ENCODE results near the gene IGIP.

IGIP gene

DNA sequence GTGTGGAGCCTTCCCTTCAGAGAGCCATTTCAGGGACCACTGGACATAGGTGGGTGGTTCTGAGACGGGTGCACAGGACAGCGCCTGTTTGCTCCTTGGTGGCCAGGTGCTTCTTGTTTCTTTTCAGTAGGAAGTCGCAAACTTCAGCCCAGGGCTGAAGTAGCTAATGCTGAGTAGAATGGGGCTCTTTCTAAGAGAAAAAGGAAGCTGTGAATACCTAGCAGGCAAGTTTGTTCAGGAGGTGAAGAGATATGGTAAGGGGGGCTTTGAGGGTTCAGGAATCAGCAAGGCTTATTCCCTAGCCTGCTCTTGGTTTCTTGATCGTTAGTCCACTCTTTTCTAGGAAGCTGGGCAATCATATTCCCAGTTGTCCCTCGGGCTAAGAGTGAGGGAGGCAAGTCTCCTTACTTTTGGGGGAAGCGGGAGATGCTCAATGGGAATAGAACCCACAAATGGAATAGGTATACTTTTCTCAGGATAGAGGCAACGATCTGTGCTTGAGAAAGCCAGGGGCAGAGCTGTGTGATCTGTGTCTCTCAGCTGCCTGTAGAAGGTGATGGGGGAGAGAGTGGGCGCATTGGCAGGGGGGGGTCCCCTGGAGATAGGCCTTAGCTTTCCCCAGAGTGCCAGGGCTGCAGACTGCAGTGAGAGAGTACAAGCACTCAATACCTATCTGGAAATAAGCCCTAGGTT lies 13.7 kb upstream of the IGIP start:
- DNase-seq = no peak

DNA sequence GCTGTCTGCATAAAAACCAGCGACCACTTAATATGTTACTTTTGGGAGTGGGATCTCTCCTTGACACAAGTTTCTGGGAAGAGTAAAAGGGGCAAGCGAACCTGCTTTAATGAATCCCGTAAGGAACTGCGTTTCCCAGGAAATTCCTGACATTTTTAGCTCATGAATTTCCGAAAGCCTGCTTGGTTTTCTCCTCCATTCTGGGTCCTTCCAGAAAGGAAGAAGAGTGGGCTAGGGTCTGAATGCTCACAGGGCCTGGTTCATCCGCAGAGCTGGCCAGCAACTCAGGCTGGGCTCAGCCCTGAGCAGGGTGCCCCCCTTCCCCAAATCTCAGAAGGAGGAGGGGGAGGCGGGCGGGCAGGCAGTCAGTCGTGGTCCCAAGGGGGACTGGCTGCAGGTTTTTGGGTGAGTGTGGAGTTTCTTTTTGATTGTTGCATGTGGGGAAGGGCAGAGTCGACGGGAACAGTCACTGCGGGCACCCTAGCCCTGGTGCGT lies 13.0 kb upstream of the IGIP start:
- no peak for DNase-seq

GRCh38 chr5:140113180-140113698 lies 12.5 kb upstream of the IGIP start:
- DNase-seq = no peak

- DNase-seq = peak; percentile 98
Observed at GRCh38 chr5:140113699-140114263, 12.0 kb upstream of the IGIP start, which contains the start of gene PURA. Gene PURA (plus strand): TSS chr5:140114109. CDS start chr5:140114182, 73 bp downstream.

GRCh38 chr5:140114341-140115185 lies 11.2 kb upstream of the IGIP start:
- DNase-seq = peak; percentile 29

- no peak for DNase-seq
Observed at GRCh38 chr5:140115186-140115500, 10.6 kb upstream of the IGIP start.

GRCh38 chr5:140116716-140117115 lies 9.0 kb upstream of the IGIP start:
- DNase-seq = no peak

GRCh38 chr5:140117523-140117922 lies 8.2 kb upstream of the IGIP start:
- no peak for DNase-seq

GRCh38 chr5:140118302-140118936 lies 7.3 kb upstream of the IGIP start:
- DNase-seq = no peak

DNA sequence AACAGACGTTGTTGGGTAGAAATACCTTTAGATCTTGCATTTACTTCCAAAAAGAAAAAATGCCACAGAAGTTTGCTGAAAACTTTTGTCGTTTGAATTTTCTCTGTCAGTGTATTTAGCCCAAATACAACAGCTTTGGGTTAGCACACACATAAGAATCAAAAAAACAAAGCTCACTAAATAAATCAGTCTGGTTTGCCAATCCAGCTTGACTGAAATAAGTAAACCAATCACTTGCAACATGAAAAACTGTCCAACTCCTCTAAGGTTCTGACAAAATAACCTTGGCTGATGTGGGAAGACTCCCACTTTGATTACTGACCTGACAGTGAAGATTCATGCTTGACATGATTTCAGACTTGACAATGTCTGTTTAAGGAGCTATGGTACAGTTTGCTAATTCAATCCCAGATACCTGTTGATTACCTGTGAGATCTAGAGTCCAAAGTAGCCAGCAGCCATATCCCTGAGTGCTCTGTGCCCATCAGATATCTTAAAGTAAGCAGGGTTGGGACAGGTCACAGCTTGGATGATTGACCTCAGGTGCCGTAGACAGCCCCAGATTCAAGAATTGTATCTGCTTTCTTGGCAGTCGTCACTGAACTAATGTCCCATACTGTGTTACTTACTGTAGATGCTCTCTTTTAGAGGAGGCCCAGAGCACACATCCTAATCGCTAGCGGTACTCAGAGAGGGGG lies 727 bp downstream of the IGIP start:
- no peak for DNase-seq

DNA sequence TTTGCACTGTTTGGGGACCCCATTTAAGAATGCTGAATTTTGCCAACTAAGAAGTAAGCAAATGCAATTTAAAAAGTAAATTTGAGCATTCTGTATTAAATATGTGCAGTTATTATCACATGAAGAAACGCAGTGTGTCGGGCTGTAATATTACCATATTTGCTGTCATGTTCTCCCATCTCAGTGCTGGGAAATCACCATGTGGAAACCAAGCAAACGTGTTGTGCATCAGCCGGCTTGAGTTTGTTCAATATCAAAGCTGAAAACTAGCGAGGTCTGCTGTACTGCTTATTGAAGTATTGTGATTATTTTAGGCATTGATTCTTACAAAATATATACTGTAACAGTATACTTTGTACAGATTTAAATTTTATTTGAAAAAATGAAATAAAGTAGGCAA lies 2.6 kb downstream of the IGIP start:
- DNase-seq = no peak

GRCh38 chr5:140130949-140131733 lies 5.4 kb downstream of the IGIP start:
- no peak for DNase-seq

DNA sequence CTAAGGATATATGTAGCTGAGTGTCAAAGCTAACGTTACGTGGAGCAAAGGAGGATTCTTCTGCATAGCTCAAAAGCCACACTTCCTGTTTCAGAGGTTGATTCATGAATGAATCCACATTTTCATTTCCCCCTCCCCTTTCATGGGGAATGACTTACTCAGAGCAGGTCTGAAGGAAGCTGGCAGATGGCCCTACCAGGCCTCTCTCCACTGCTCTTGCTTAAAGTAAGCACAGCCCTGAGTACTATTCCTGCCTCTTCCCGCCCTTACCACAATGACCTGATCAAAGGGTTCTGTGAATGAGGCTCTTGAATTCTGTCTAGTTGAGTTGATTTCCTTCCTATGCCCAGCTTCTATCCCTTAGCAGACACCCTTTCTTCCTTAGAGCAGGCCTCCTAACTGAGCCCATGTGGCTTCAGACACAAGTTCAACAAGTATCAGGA lies 6.3 kb downstream of the IGIP start:
- DNase-seq = no peak

DNA sequence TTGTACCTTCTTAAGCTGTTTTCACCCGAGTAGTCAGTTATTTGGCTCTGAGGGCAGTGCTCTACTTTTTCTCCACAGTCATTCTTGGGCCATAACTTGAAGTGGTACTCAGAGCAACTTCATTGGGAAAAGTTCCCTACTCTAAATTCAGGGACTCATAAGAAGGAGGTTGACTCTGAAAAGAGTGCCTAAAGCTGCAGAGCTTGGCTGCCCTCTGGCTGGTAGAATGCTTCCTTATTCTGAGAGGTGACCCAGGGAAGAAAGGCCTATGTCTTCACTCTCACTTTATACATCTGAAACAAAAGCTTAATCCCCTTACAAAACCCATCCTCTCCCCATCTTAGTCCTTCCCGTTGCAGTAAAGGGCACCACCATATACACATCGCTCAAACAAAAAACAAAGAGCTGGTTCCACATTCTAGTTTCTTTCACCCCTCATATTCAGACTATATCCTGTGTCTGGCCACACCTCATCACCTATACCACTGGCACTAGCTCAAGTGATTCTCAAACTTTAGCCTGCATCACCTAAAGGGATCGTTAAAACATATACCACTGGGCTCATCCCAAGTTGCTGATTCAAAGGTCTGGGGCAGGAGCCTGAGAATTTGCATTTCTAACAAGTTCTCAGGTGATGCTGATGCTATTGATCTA lies 7.9 kb downstream of the IGIP start:
- no peak for DNase-seq

- DNase-seq = no peak
Observed at GRCh38 chr5:140134277-140134935, 8.7 kb downstream of the IGIP start.

GRCh38 chr5:140135127-140135526 lies 9.4 kb downstream of the IGIP start:
- DNase-seq = no peak

DNA sequence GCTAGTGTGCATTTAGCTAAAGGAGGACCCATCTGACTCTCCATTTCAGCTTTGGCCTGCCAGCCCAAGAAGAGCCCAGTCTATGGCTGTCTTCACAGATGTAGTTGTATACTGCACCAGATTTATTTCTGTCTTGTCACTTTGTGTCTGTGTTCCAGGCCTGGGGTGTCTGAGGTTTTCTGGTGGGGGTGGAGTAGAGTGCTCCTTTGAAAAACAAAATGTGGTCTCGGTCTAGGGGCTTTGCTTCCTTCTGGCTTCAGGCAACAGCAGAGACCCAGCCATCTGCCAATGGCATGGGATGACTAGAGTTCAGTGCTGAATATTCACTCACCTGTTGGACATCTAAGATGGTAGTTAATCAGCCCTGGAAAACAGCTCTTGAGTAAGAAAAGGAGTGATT lies 10.9 kb downstream of the IGIP start:
- no peak for DNase-seq

DNA sequence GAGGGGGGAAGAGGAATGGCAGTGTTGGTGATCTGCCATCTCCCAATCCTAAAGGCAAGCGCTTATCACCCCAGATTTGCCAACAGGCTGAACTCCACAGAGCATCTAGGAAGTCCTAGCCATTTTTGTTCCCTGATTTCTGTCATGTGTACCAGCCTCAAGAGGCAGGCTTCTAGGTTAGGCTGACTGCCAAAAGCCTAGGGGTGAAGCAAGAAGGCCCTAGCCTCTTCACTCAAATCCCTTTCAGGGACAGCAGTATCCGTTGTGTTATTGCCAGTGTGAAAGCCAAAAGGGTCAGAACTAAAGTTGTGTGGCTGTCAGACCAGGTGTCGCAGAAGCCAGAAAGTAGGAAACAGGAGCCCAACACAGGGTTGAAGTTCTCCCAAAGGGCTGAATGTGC lies 14.7 kb downstream of the IGIP start:
- DNase-seq = no peak

DNA sequence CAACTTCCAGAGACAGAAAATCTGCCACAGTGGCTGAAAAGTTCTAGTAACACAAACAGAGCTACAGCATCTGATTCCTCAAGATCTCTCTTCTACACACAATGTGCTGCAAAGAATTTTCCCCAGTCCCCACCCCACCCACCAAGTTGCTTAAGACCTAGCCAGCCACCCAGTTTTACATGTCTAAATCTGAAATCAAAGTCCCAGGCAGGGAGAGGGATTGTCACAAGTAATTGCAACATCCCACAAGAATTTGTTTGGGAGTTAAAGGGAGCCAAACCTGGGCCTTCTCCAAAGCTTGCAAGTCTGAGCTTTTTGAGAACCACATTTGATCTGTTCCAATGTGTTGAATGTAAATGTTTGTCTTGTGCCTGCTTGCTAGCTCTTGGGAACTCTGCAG lies 15.5 kb downstream of the IGIP start:
- DNase-seq = no peak

DNA sequence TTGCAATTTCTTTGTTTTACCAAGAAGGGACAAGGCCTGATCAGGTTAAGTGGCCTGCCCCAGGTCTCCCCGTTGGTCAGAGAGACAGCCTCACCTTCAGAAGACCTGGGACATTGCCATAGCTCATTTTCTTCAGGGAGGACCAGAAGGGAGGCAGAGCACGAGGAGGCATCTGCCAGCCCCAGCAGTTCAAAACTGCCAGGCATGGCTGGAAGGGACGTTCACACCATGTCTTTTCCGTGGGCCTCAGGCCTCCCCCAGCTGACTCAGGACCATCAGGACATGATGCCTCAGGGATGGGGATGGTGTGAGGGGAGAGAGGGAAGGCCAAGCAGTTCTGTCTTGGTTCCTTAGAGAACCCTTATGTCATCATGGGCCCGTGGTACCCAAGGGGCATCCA lies 16.5 kb downstream of the IGIP start:
- DNase-seq = no peak

DNA sequence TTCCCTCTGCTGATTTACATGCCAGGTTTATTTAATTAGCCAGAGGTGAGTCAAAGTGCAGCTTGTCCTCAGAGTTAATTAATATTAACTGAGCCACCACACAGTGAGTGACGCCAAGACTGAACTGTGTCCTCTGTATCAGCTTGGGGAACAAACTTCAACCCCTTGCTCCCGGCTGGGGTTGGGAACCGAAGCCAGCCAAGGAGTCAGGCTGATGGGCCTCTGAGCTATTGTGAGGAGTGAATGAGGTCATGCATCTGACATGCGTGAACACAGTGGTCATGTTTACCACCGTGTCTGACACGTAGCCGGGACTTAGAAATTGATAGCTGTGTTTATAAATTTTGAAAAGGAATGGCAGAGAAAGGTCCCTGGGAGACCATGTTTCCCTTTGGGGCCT lies 17.1 kb downstream of the IGIP start:
- no peak for DNase-seq

Measured in CD4-positive, alpha-beta T cell treated with Interleukin-4 for 4 hours (primary cell).